GM10266 (cell line): ENCODE measurements around the gene FGGY.

Source experiments
- DNase-seq: peaks from one replicate; pipeline ENCODE4 v3.0.0; 2012; ENCODE audit errors: extremely low spot score
- TF ChIP-seq, protein P1 (sequence below): IDR thresholded peaks from 2 replicates; pipeline ENCODE4 v1.5.1; 2012; ENCODE audit warnings: mild to moderate bottlenecking, low read depth; ENCODE audit not compliant: control insufficient read depth, insufficient read depth; ENCODE audit errors: missing control alignments

FGGY gene

DNA sequence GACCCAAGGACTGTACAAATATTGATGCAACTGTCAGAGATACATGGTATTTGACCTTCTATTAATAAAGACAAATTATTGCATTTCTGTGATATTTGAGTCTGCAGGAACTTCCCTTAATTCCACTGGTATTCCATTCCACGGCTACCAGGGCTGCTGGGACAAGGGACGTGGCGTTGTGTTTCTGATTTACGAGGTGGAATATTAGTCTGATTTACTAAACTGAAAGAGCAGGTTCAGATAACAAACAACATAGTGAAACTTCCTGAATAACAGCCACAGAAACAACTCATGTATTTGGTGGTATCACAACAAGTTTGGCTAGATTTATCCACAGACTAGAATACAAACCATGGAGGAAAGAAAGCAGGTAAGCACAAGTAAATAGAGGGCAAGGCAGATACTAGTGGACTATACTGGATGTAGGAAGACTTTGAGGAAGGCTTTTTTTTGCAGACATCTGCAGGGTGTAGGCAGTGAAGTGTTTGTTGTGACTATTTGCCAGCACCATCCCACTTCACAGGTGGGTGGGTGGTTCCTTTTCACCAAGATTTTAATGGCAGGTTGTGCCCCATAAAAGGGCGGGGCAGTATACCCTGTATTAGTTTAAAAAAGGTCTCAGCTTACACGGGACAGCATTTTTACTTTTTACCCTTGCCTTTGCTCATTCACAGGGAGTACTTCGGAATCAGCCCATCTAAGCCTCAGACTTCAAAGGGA lies 100.4 kb downstream of the FGGY start:
- TF ChIP-seq, protein P1, sequence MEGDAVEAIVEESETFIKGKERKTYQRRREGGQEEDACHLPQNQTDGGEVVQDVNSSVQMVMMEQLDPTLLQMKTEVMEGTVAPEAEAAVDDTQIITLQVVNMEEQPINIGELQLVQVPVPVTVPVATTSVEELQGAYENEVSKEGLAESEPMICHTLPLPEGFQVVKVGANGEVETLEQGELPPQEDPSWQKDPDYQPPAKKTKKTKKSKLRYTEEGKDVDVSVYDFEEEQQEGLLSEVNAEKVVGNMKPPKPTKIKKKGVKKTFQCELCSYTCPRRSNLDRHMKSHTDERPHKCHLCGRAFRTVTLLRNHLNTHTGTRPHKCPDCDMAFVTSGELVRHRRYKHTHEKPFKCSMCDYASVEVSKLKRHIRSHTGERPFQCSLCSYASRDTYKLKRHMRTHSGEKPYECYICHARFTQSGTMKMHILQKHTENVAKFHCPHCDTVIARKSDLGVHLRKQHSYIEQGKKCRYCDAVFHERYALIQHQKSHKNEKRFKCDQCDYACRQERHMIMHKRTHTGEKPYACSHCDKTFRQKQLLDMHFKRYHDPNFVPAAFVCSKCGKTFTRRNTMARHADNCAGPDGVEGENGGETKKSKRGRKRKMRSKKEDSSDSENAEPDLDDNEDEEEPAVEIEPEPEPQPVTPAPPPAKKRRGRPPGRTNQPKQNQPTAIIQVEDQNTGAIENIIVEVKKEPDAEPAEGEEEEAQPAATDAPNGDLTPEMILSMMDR: no peak
- no peak for DNase-seq

DNA sequence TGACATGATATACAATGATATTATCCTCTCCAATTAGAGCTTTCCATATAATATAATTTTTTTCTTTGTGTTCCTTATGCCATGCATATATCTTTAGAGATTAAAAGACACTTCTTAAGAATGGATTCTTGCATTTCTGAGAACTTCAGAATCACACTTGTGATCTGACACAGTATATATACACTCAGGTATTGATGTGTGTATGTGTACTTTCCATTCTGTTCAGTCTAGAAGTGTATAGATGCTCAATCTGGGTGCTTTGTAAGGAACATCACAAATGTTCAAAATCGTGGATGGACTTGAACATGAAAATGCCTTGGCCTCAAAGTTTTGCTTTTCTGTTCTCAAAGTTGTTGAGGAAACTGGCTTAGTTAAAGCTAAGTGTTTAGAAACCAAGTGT lies 102.7 kb downstream of the FGGY start:
- TF ChIP-seq, protein P1: no peak
- no peak for DNase-seq

GRCh38 chr1:59401581-59401980 lies 104.7 kb downstream of the FGGY start:
- no peak for DNase-seq
- TF ChIP-seq, protein P1: no peak

- DNase-seq: no peak
- TF ChIP-seq, protein P1: no peak
These were observed 107.9 kb downstream of the FGGY start for GRCh38 chr1:59404796-59405195.

DNA sequence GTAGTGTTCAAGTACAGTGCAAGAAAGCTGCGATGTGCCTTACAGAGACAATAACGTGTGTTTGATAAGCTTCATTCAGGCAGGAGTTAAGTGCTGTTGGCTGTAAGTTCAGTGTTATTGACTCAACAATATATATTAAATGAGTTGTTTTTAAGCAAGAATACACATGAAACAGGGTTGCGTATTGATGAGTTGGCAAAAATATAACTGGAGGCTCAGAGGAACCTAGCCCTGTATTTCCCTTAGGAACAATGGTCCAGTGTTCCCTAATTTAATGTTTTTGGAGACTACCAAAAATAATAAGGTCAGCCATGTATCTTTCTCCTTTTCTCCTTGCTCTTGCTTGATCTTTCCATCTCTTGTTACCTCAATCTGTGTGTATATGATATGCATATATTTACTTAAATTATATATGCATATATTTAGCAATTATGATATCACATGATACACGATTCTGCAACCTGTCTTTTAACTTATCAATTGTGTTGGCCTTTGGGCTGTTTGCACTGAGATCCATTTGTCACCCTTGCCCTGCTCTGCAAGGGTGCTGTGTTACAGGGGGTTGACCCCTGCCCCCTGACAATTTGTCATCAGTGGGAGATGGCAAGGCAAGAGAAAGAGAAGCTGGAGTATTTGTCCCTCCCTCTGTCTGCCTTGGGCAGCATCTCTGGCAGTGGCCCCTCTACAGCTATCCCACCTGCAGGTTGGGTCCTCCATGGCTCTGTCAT lies 109.7 kb downstream of the FGGY start:
- TF ChIP-seq, protein P1: no peak
- no peak for DNase-seq

DNA sequence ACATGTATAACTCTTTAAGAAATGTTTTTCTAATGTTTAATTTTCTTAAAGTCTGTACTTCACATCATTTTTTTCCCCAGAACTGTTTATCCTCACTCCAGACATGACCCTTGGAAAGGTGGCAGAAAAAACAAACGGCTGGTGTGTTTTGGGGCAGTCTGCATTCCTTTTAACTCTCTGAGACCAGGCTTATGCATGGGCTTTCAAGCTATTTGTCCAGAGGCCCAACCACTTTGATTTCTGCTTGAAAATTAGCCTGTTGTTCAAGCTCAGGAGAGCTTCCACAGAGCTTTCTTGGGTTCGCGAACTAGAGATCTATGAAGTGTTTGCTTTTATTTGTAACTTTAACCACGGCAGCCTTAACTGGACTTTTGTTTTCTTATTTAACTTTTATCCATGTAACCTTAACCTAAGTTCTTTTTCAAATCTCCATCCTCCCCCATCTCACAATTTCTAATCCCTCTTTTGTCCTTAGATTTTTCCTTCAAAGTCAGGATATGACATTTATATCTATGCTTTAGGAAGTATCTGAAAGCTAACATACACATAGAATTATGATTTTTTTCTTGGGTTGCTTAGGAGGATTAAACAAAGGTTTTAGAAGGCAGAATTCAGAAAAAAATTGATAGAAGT lies 111.8 kb downstream of the FGGY start:
- TF ChIP-seq, protein P1: no peak
- DNase-seq: no peak
